HG03442 (cell line): ENCODE measurements around the gene RIMKLA.

ENCODE experiments used
- ATAC-seq: cut with Tn5 transposase; IDR thresholded peaks from one replicate; pipeline ENCODE4 v1.9.1; 2021; ENCODE audit warnings: mild to moderate bottlenecking, moderate library complexity; ENCODE audit not compliant: unreplicated experiment

Gene RIMKLA, protein sequence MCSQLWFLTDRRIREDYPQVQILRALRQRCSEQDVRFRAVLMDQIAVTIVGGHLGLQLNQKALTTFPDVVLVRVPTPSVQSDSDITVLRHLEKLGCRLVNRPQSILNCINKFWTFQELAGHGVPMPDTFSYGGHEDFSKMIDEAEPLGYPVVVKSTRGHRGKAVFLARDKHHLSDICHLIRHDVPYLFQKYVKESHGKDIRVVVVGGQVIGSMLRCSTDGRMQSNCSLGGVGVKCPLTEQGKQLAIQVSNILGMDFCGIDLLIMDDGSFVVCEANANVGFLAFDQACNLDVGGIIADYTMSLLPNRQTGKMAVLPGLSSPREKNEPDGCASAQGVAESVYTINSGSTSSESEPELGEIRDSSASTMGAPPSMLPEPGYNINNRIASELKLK

DNA sequence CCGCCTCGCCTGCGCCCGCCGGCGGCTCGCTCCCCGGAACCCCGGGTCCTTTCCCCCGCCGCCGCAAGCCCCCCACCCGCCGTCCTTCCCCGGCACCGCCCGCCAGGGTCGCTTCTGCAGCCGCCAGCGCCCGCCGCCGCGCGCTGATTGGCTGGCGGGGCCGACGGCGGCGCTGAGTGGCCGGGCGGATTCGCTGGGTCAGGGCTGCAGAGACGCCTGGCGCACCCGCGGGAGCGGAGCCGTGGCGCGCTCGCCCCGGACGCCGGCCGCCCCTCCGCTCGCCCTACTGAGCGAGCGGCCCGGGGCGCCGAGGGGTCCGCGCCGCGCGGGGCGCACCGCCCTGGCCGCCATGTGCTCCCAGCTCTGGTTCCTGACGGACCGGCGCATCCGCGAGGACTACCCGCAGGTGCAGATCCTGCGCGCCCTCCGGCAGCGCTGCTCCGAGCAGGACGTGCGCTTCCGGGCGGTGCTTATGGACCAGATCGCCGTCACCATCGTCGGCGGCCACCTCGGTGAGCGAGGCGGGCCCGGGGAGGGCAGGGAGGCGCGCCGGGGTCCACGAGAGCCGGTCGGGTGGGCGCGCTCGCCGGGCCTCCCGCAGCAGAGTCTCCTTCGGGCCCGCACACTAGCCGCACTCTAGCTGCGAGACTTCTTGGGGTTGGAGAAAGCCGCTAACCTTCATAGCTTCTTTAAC, at the start of gene RIMKLA:
Gene RIMKLA (plus strand): TSS at position 207 of the 694 bp plus-strand sequence. CDS start 143 bp downstream, at position 350.
- ATAC-seq, result peak; percentile 83

- ATAC-seq, result no peak
Measured at GRCh38 chr1:42332877-42333276, 47.7 kb upstream of the RIMKLA start.

DNA sequence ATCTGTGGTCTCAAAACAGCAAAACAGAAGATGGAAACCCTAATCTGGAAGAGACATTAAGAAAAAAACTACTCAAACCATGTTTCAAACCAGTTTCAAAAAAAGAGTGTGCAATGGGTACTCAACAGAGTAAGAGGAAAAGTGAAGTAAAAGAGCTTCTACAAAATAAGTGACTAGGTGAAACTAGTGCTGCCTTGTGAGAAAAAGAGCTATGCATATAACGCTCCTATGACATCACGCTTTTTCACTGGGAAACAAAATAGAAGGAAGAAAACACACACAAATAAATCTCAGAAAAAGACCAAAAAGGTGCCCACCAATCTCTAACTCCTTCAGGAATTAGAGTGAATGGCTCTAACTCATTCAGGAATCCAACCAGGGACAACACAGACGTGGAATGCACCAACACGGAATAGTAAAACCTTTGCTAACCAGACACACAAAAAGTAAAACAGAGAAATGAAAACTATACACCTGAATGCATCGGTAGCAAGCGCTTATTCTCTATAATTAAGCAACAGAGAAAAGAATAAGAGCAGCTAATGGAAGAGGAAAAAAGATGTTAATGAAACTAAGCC, 46.8 kb upstream of the RIMKLA start:
- no peak for ATAC-seq

GRCh38 chr1:42334240-42335049, 46.1 kb upstream of the RIMKLA start:
- ATAC-seq, result peak; percentile 47

DNA sequence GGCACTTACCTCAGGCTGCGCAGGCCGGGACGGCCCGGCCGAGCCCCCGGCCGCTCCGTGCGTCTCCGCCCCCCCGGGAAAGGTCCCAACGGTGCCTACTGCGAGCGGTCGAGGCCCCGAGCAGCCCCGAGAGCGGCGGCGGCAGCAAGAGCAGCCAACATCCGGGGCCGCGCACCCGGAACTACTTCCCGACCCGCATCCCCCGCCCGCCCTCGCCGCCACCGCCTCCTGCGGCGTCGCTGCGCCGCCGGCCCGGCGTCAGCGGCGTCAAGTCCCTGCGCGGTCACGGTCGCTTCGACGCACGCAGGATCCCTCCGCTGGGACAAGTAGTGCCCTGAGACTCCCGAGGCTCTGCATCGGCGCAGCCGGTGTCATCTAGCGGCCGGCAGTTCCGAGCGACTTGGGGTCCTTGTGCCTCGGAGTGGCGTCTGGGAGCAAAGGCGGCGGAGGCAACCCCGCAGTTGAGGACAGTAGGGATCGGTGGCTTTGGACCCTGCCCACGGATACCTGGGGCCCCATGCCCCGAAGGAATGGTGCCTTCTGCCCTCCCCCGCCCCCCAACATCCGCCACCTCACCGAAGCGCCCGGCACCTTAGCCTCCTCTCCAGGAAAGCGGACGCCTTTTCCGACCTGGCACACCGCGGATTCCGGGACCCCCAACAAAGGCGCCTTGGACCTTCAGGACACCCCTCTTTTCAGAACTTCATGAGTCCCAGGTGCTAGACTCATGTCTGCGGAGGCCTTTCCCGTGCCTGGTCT, 45.4 kb upstream of the RIMKLA start, which contains the start of gene FOXJ3:
Gene FOXJ3 (minus strand): TSS at position 186 of the 759 bp plus-strand sequence. CDS start 24,142 bp downstream, outside the sequence.
- peak; percentile 71 for ATAC-seq

DNA sequence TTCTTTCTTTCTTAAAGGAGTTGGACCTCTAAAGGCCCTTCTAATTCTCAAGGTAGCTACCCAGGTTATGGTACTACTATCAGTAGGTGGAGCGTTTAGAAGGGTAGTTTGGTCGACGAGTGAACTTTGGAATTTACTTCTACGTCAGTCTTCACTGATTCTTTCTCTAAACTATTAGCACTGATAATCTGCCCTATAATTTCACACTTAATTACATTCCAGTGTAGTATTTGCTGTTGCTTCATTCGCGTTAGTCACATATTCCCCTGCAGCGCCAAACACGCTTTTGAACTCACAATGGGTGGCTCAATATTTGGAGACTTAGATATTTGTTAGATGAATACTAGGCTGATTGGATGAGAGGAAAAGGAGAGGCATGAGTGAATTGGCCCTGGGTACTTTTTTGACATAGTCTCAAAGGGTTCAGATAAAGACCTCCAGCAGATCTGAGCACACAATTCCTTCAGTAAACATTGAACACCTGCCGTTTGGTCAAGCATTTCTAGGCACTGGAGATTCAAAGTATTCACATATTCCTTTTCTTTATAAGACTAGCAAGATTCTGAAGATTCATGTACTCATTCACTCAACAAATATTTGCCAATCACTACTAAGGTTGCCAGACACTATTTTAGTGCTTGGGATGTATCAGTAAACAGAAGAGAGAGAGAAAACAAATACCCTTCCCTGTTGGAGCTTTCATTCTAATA, 44.6 kb upstream of the RIMKLA start:
- no peak for ATAC-seq

DNA sequence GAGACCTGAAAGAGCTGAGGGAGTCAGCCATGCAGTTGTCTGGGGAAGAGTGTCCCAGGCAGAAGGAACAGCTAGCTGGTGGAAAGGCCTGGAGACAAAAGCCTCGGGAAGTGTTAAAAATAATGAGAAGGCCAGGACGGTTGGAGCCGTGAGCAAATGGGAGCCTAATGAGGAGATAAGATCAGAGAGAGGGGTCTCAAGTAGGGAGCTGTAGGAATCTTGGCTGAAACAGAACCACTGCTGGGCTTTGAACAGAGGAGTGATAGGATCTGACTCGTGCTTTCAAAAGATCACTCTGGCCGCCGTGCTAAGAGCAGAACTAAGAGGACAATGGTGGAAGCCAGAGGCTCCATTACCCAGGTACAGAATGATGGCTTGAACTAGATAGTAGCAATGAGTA, 43.6 kb upstream of the RIMKLA start:
- no peak for ATAC-seq

DNA sequence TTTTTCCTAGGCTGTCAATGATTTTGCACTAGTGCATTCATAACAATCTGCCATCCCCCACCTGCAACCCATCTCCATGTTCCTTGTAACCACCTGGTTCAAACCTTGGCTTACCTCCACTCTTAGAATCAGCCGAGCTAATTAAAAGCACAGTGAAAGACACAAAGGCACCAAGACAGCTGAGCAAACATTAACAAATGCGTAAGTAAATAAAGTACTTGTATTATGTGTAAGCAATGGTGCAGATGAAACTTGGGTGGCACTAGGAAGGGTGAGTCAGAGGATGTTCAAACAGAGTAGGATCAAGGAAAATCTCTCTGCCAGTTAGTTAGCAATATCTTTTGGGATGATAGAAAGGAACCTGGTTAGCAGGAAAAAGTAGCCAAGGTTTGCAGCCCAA, 40.5 kb upstream of the RIMKLA start:
- no peak for ATAC-seq

GRCh38 chr1:42340901-42341300, 39.7 kb upstream of the RIMKLA start:
- no peak for ATAC-seq

DNA sequence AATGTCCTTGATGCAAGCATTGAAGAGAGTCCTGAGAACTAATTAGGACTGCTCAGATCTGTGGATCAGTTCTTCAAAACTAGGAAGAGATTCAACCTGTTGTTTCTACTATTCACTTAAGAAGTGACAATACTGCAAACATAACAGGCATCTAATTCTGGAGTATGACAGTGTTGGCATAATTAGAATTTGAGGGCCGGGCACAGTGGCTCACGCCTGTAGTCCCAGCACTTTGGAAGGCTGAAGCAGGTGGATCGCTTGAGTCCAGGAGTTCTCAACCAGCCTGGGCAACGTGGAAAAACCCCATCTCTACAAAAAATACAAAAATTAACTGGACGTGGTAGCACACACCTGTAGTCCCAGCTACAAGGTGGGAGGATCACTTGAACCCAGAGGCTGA, 37.5 kb upstream of the RIMKLA start:
- no peak for ATAC-seq

GRCh38 chr1:42348498-42348897, 32.1 kb upstream of the RIMKLA start:
- ATAC-seq, result no peak

- ATAC-seq, result no peak
Measured at GRCh38 chr1:42350086-42350485, 30.5 kb upstream of the RIMKLA start.

- peak; percentile 54 for ATAC-seq
Measured at GRCh38 chr1:42358791-42359190, 21.8 kb upstream of the RIMKLA start.

GRCh38 chr1:42359466-42359865, 21.1 kb upstream of the RIMKLA start:
- ATAC-seq, result no peak

- no peak for ATAC-seq
Measured at GRCh38 chr1:42364089-42364488, 16.5 kb upstream of the RIMKLA start.

DNA sequence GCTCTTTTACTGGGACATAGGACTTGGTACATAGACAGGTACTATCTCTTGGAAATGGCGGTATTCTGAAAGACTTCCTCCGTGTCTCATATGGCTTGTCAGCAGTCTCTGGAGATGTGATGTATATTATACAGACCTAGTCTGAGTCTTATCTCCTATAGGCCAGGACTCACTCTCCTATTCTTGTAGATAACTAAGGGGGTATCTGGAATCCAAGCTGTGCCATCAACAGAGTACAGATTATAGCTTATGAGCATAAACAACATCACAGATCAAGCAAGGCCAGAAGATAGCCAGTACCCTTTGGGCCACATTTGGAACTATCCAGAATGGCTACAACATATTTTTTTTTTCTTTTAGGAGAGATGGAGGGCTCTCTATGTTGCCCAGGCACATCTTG, 16.1 kb upstream of the RIMKLA start:
- ATAC-seq, result no peak

- ATAC-seq, result no peak
Measured at GRCh38 chr1:42365118-42365517, 15.5 kb upstream of the RIMKLA start.

- ATAC-seq, result no peak
Measured at GRCh38 chr1:42368096-42368795, 12.3 kb upstream of the RIMKLA start.

DNA sequence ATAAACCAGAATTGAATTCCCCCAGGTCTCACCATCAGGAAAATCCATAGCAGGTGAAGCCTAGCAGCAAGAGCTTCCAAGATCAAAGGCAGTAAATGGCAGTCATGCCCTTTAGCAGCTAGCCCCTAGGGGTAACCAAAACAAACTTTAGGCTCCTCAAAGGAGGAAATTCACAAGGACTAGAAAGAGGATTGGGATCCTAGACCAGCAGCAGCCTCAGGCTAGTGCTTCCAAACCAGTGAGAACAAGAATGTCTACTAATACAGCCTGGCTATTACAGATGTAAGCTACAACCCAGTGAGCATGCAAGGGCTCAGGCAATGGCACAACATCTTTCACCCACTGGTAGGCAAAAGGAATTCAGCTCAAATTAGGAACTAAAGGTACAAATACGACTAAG, 11.1 kb upstream of the RIMKLA start:
- no peak for ATAC-seq
